Erythroblast (primary cell): ENCODE results near the gene TRPM3.

ENCODE experiments used
- GATA1 ChIP-seq: IDR thresholded peaks from 2 replicates; pipeline ENCODE4 v1.6.1; 2011; ENCODE audit warnings: low read depth, mild to moderate bottlenecking, control low read depth, low read length, moderate library complexity
- POLR2A ChIP-seq: IDR thresholded peaks from 2 replicates; pipeline ENCODE4 v1.6.1; 2011; ENCODE audit warnings: mild to moderate bottlenecking, low read length

DNA sequence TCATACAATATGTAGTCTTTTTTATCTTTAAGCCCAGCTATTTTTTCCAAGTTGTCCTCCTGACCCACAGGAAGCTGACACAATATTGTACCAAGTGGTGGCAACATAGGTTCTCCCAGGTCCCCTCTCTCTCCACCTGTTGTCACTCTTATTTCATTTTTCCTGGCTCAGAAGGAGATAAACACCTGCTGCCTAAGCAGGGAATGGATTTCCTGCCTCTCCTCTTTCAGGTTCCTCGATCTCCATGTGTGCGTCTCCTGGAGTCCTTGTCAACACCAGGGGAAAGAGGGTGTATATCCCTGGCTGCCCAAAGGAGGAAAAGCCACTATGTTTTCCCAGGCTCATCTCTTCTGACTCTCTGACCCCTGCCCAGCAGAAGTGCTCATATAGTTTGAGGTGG is 625.2 kb downstream of the TRPM3 start:
- TF ChIP-seq POLR2A (no peak), GATA1 (no peak)
